PC-3 (cell line): ENCODE results near the gene PRKCG. TPM values are rescaled to one million over a fixed set of nuclear protein-coding genes. Genes with fewer than 3 reads are reported as not detected.

Source experiments
- ATAC-seq: fragments of 200-7000 bp; cut with Tn5 transposase; 2 replicates; pipeline ENCODE4 v1.9.1; 2020; ENCODE audit warnings: mild to moderate bottlenecking, moderate library complexity
- BruUV-seq: library from RNA; stranded (reverse); fragments of 400-500 nt; replicated peaks from 2 replicates; lab custom pipeline; 2021; lab: Mats Ljungman, UMichigan
- CTCF ChIA-PET: fragments of 300-600 bp; sonication (Branson Sonifier 250); formaldehyde crosslinking; loops from one replicate; lab custom pipeline; 2022; ENCODE audit warnings: antibody characterized with exemption; lab: Charles Lee
- POLR2A ChIA-PET: fragments of 300-600 bp; sonication (Branson Sonifier 250); formaldehyde crosslinking; loops from one replicate; lab custom pipeline; 2022; ENCODE audit warnings: antibody characterized with exemption; ENCODE audit not compliant: unreplicated experiment; lab: Charles Lee
- DNase-seq: peaks from one replicate; pipeline ENCODE4 v3.0.0-alpha.2; 2015
- H2AFZ ChIP-seq: fragments of 300-600 bp; sonication (generic); 2 replicates; pipeline ENCODE4 v1.6.0; 2016; ENCODE audit warnings: antibody characterized with exemption, low read length
- H3F3A ChIP-seq: fragments of 300-600 bp; sonication (generic); one replicate; pipeline ENCODE4 v1.6.0; 2017; ENCODE audit warnings: antibody characterized with exemption, low read length, control low read depth, mild to moderate bottlenecking; ENCODE audit not compliant: unreplicated experiment
- H3K27ac ChIP-seq: fragments of 300-600 bp; sonication (generic); 2 replicates; pipeline ENCODE4 v1.5.1; 2016; ENCODE audit warnings: mild to moderate bottlenecking, low read length
- H3K27me3 ChIP-seq: fragments of 300-600 bp; sonication (generic); 2 replicates; pipeline ENCODE4 v1.6.1; 2016; ENCODE audit warnings: low read length, mixed read lengths
- H3K36me3 ChIP-seq: fragments of 300-600 bp; sonication (generic); 2 replicates; pipeline ENCODE4 v1.6.1; 2016; ENCODE audit warnings: low read depth, mixed run types, low read length, mixed read lengths
- H3K4me1 ChIP-seq: fragments of 300-600 bp; sonication (generic); 2 replicates; pipeline ENCODE4 v1.5.1; 2016; ENCODE audit warnings: low read length; ENCODE audit not compliant: insufficient read depth
- H3K4me2 ChIP-seq: fragments of 300-600 bp; sonication (generic); 2 replicates; pipeline ENCODE4 v1.6.0; 2016; ENCODE audit warnings: low read length
- H3K4me3 ChIP-seq: fragments of 300-600 bp; sonication (generic); 2 replicates; pipeline ENCODE4 v1.5.1; 2016; ENCODE audit warnings: mild to moderate bottlenecking, low read length, mixed read lengths
- H3K79me2 ChIP-seq: fragments of 300-600 bp; sonication (generic); 2 replicates; pipeline ENCODE4 v1.6.1; 2017; ENCODE audit warnings: low read length, mixed read lengths
- H3K9ac ChIP-seq: fragments of 300-600 bp; sonication (generic); 2 replicates; pipeline ENCODE4 v1.6.0; 2016; ENCODE audit warnings: mild to moderate bottlenecking, low read length
- H3K9me2 ChIP-seq: fragments of 300-600 bp; sonication (generic); replicated peaks from 2 replicates; pipeline ENCODE4 v1.6.1; 2016; ENCODE audit warnings: mixed run types, low read length, mixed read lengths
- H3K9me3 ChIP-seq: fragments of 300-600 bp; sonication (generic); 2 replicates; pipeline ENCODE4 v1.6.1; 2016; ENCODE audit warnings: low read length, mixed read lengths
- H4K20me1 ChIP-seq: fragments of 300-600 bp; sonication (generic); 2 replicates; pipeline ENCODE4 v1.6.1; 2016; ENCODE audit warnings: low read length, mixed read lengths
- CTCF ChIP-seq: fragments of 300-600 bp; sonication (generic); conservative IDR thresholded peaks from 2 replicates; pipeline ENCODE4 v1.5.1; 2017; ENCODE audit warnings: antibody characterized with exemption, low read depth, mild to moderate bottlenecking, low read length
- EZH2 ChIP-seq: fragments of 300-600 bp; sonication (generic); IDR thresholded peaks from one replicate; pipeline ENCODE4 v1.6.1; 2017; ENCODE audit warnings: antibody characterized with exemption, mild to moderate bottlenecking, low read length; ENCODE audit not compliant: unreplicated experiment
- EZH2phosphoT487 ChIP-seq: fragments of 300-600 bp; sonication (generic); IDR thresholded peaks from 2 replicates; pipeline ENCODE4 v1.6.1; 2018; ENCODE audit warnings: mild to moderate bottlenecking, antibody characterized with exemption, low read length, borderline replicate concordance
- intact Hi-C: fragments of 100-400 bp; cut with micrococcal nuclease; formaldehyde crosslinking; loops from 2 replicates; pipeline ENCODE4 v1.9.0; 2023
- total RNA-seq: library from RNA; depleted of rRNA; stranded (reverse); fragments of >200 nt; gene quantifications from 2 replicates; pipeline ENCODE4 v1.2.3, GENCODE V29; 2014

The PRKCG gene
- total RNA-seq, 1 experiment from 2014 or later, result 1.5 TPM

GRCh38 chr19:53844849-53845246 lies 37.1 kb upstream of the PRKCG start:
- ChIA-PET CTCF (no interaction called here), POLR2A (no interaction called here)
- no peaks in the 10 kb centered on the region for H3K9me2 ChIP-seq
- no peaks in the 10 kb centered on the region for H4K20me1 ChIP-seq
- H3K27me3 ChIP-seq, result no peaks in the 10 kb centered on the region
- H3K4me2 ChIP-seq, result no peak overlapping the region
- no peaks in the 10 kb centered on the region for H3F3A ChIP-seq
- DNase-seq (no peak), ATAC-seq (no peak)
- H3K79me2 ChIP-seq, result no peaks in the 10 kb centered on the region
- TF ChIP-seq EZH2 (no peak), CTCF (no peak), EZH2phosphoT487 (no peak)
- H3K4me1 ChIP-seq, result peaks cover 30% of the 10 kb centered on the region
- H3K9ac ChIP-seq, result no peak overlapping the region
- intact Hi-C loops, result loop anchor here (10.0 kb wide), 1 partner anchor 250 kb away; no protein-coding TSS in a partner anchor
- no TSS peak for BruUV-seq
- H3K9me3 ChIP-seq, result no peaks in the 10 kb centered on the region
- no peak overlapping the region for H2AFZ ChIP-seq
- H3K36me3 ChIP-seq, result no peaks in the 10 kb centered on the region
- no peak overlapping the region for H3K4me3 ChIP-seq
- H3K27ac ChIP-seq, result no peak overlapping the region

- no peaks in the 10 kb centered on the region for H3K9me3 ChIP-seq
- CTCF ChIA-PET, result no interaction called here
- no peak overlapping the region for H3K4me2 ChIP-seq
Observed at GRCh38 chr19:53847555-53847954, 34.4 kb upstream of the PRKCG start.

More at GRCh38 chr19:53847555-53847954, 34.4 kb upstream of the PRKCG start:
- no peaks in the 10 kb centered on the region for H3K27me3 ChIP-seq
- peaks cover 12% of the 10 kb centered on the region for H3K4me1 ChIP-seq
- POLR2A ChIA-PET, result no interaction called here
- H3K79me2 ChIP-seq, result no peaks in the 10 kb centered on the region
- no peak overlapping the region for H2AFZ ChIP-seq
- no TSS peak for BruUV-seq
- no peaks in the 10 kb centered on the region for H3F3A ChIP-seq
- intact Hi-C loops, result loop anchor here (10.0 kb wide), 1 partner anchor 247 kb away; no protein-coding TSS in a partner anchor
- ATAC-seq (no peak), DNase-seq (no peak)
- no peak overlapping the region for H3K27ac ChIP-seq
- no peaks in the 10 kb centered on the region for H3K9me2 ChIP-seq
- no peak for TF ChIP-seq EZH2phosphoT487
- no peak for TF ChIP-seq EZH2
- no peak for TF ChIP-seq CTCF
- H3K36me3 ChIP-seq, result no peaks in the 10 kb centered on the region
- no peak overlapping the region for H3K9ac ChIP-seq
- no peak overlapping the region for H3K4me3 ChIP-seq
- H4K20me1 ChIP-seq, result no peaks in the 10 kb centered on the region
